ENCODE results near the gene ZNF236.

The ZNF236 gene

GRCh38 chr18:76972241-76972640, 149.9 kb downstream of the ZNF236 start:
- H3K27ac ChIP-seq, result no peak overlapping the region
- TF ChIP-seq ZFX (IDR thresholded peaks at IDR 0.05), result no peak
- TF ChIP-seq CTCF (conservative IDR thresholded peaks at IDR 0.05), result no peak

- no peak overlapping the region for H3K27ac ChIP-seq
- TF ChIP-seq ZFX (IDR thresholded peaks at IDR 0.05), result no peak
- no peak for TF ChIP-seq CTCF (conservative IDR thresholded peaks at IDR 0.05)
These were observed 150.6 kb downstream of the ZNF236 start for GRCh38 chr18:76972846-76973519.

GRCh38 chr18:76973520-76974266, 151.3 kb downstream of the ZNF236 start:
- TF ChIP-seq ZFX (IDR thresholded peaks at IDR 0.05) (no peak), CTCF (conservative IDR thresholded peaks at IDR 0.05) (no peak)
- H3K27ac ChIP-seq, result no peak overlapping the region

- TF ChIP-seq ZFX (IDR thresholded peaks at IDR 0.05) (no peak), CTCF (conservative IDR thresholded peaks at IDR 0.05) (no peak)
- H3K27ac ChIP-seq, result no peak overlapping the region
These were observed 152.0 kb downstream of the ZNF236 start for GRCh38 chr18:76974386-76974785.

- no peak for TF ChIP-seq ZFX (IDR thresholded peaks at IDR 0.05)
- no peak for TF ChIP-seq CTCF (conservative IDR thresholded peaks at IDR 0.05)
- H3K27ac ChIP-seq, result no peak overlapping the region
These were observed 153.3 kb downstream of the ZNF236 start for GRCh38 chr18:76975577-76976110.

GRCh38 chr18:76977108-76977621, 154.8 kb downstream of the ZNF236 start:
- TF ChIP-seq CTCF (conservative IDR thresholded peaks at IDR 0.05) (no peak), ZFX (IDR thresholded peaks at IDR 0.05) (no peak)
- no peak overlapping the region for H3K27ac ChIP-seq

- TF ChIP-seq ZFX (IDR thresholded peaks at IDR 0.05), result no peak
- TF ChIP-seq CTCF (conservative IDR thresholded peaks at IDR 0.05), result no peak
- H3K27ac ChIP-seq, result no peak overlapping the region
These were observed 155.4 kb downstream of the ZNF236 start for GRCh38 chr18:76977684-76978232.
